ENCODE results near the gene GEMIN5.

- TF ChIP-seq CHD4 (IDR thresholded peaks at IDR 0.05; ENCODE audit: borderline replicate concordance, low read length) (no peak), NFIC (IDR thresholded peaks at IDR 0.05; ENCODE audit: low read length) (no peak), PHF21A (CRISPR knock-in tag; IDR thresholded peaks at IDR 0.05) (no peak), MEF2D (CRISPR knock-in tag; IDR thresholded peaks at IDR 0.05) (no peak), TAF15 (IDR thresholded peaks at IDR 0.05; ENCODE audit: low read depth, low read length, poor library complexity, severe bottlenecking) (no peak), SP1 (IDR thresholded peaks at IDR 0.05) (no peak), SP1 (CRISPR knock-in tag; IDR thresholded peaks at IDR 0.05) (no peak), EP300 (IDR thresholded peaks at IDR 0.05; ENCODE audit: low read depth in 2 of 2, low read length in 2 of 2) (no peak), EP300 (CRISPR knock-in tag; IDR thresholded peaks at IDR 0.05; ENCODE audit: borderline replicate concordance) (no peak), ETS1 (CRISPR knock-in tag; IDR thresholded peaks at IDR 0.05) (no peak), FOXP4 (CRISPR knock-in tag; IDR thresholded peaks at IDR 0.05) (no peak)
These were observed 24.5 kb upstream of the GEMIN5 start for GRCh38 chr5:154962494-154962893.

Measured in HepG2 (cell line).